Measurements from ENCODE around the gene EEPD1. TPM values are rescaled to one million over a fixed set of nuclear protein-coding genes. Genes with fewer than 3 reads are reported as not detected.
"Not testable (repeated sequence)": the region's sequence is repeated elsewhere in the genome, so short reads cannot be mapped to it uniquely, and the experiment has no call there.

Gene EEPD1
- total RNA-seq, 2 experiments from 2014 or later = 1.3 TPM

- Mint-ChIP-seq H3K27me3 (no peaks in the 10 kb centered on the region), H3K36me3 (ENCODE audit: low read depth) (no peaks in the 10 kb centered on the region), H3K4me1 (no peaks in the 10 kb centered on the region), H3K9me3 (ENCODE audit: low read depth) (no peaks in the 10 kb centered on the region), H3K27ac (no peak overlapping the region), H3K4me3 (no peak overlapping the region)
- intact Hi-C loops (cut with DNase I, micrococcal nuclease) = no loop called here
- ATAC-seq (no peak), DNase-seq (no peak)
- ChIA-PET CTCF (no interaction called here), POLR2A (no interaction called here)
Observed at GRCh38 chr7:36228039-36228438, 75.0 kb downstream of the EEPD1 start.

GRCh38 chr7:36231406-36231805 is 78.4 kb downstream of the EEPD1 start:
- no peak for ATAC-seq
- Mint-ChIP-seq H3K27me3 (no peaks in the 10 kb centered on the region), H3K4me3 (no peak overlapping the region), H3K9me3 (ENCODE audit: low read depth) (no peaks in the 10 kb centered on the region), H3K36me3 (ENCODE audit: low read depth) (no peaks in the 10 kb centered on the region), H3K4me1 (no peaks in the 10 kb centered on the region), H3K27ac (no peak overlapping the region)
- POLR2A ChIA-PET = no interaction called here
- intact Hi-C loops (cut with DNase I, micrococcal nuclease) = no loop called here
- no peak for DNase-seq
- CTCF ChIA-PET = interaction anchor here (0.8 kb wide), 1 partner anchor 11 kb away, joined by 3 read pairs; no protein-coding TSS in a partner anchor

- CTCF ChIA-PET = interaction anchor here (0.6 to 1.0 kb wide), 3 partner anchors 85 to 257 kb away, joined by 3 read pairs; no protein-coding TSS in a partner anchor
- intact Hi-C loops (cut with DNase I, micrococcal nuclease) = no loop called here
- H3K27ac Mint-ChIP-seq = no peak overlapping the region
Observed at GRCh38 chr7:36232555-36232954, 79.5 kb downstream of the EEPD1 start.

GRCh38 chr7:36232971-36233550 is 80.0 kb downstream of the EEPD1 start:
- Mint-ChIP-seq H3K27ac (no peak overlapping the region), H3K9me3 (ENCODE audit: low read depth) (no peaks in the 10 kb centered on the region), H3K4me3 (no peak overlapping the region), H3K4me1 (no peaks in the 10 kb centered on the region), H3K27me3 (no peaks in the 10 kb centered on the region), H3K36me3 (ENCODE audit: low read depth) (no peaks in the 10 kb centered on the region)
- no peak for ATAC-seq
- ChIA-PET CTCF (interaction anchor here (0.6 to 1.0 kb wide), 4 partner anchors 10 to 257 kb away, joined by 3 read pairs; no protein-coding TSS in a partner anchor), POLR2A (no interaction called here)
- DNase-seq = no peak
- intact Hi-C loops (cut with DNase I, micrococcal nuclease) = no loop called here

More at GRCh38 chr7:36232555-36232954, 79.5 kb downstream of the EEPD1 start:
- ATAC-seq (no peak), DNase-seq (no peak)
- POLR2A ChIA-PET = no interaction called here
- Mint-ChIP-seq H3K27me3 (no peaks in the 10 kb centered on the region), H3K36me3 (ENCODE audit: low read depth) (no peaks in the 10 kb centered on the region), H3K9me3 (ENCODE audit: low read depth) (no peaks in the 10 kb centered on the region), H3K4me1 (no peaks in the 10 kb centered on the region), H3K4me3 (no peak overlapping the region)

- ATAC-seq = no peak
- CTCF ChIA-PET = no interaction called here
- POLR2A ChIA-PET = no interaction called here
Observed at GRCh38 chr7:36236073-36236472, 83.0 kb downstream of the EEPD1 start.

GRCh38 chr7:36238138-36238537 is 85.1 kb downstream of the EEPD1 start:
- CTCF ChIA-PET = no interaction called here
- H3K27ac Mint-ChIP-seq = no peak overlapping the region
- DNase-seq = no peak
- H3K4me1 Mint-ChIP-seq = no peaks in the 10 kb centered on the region
- no peak for ATAC-seq
- H3K27me3 Mint-ChIP-seq = no peaks in the 10 kb centered on the region
- intact Hi-C loops (cut with DNase I, micrococcal nuclease) = no loop called here
- no peak overlapping the region for H3K4me3 Mint-ChIP-seq
- no peaks in the 10 kb centered on the region for H3K36me3 Mint-ChIP-seq (ENCODE audit: low read depth)
- H3K9me3 Mint-ChIP-seq (ENCODE audit: low read depth) = no peaks in the 10 kb centered on the region
- POLR2A ChIA-PET = interaction anchor here (0.6 kb wide), 1 partner anchor 9 kb away, joined by 5 read pairs; no protein-coding TSS in a partner anchor

More at GRCh38 chr7:36236073-36236472, 83.0 kb downstream of the EEPD1 start:
- no peak for DNase-seq
- Mint-ChIP-seq H3K4me3 (no peak overlapping the region), H3K27me3 (no peaks in the 10 kb centered on the region), H3K27ac (no peak overlapping the region), H3K9me3 (ENCODE audit: low read depth) (no peaks in the 10 kb centered on the region), H3K4me1 (no peaks in the 10 kb centered on the region), H3K36me3 (ENCODE audit: low read depth) (no peaks in the 10 kb centered on the region)
- intact Hi-C loops (cut with DNase I, micrococcal nuclease) = no loop called here

- POLR2A ChIA-PET; H3K27ac Mint-ChIP-seq; CTCF ChIA-PET; H3K9me3 Mint-ChIP-seq (ENCODE audit: low read depth); H3K4me1 Mint-ChIP-seq; H3K4me3 Mint-ChIP-seq; ATAC-seq; H3K27me3 Mint-ChIP-seq; H3K36me3 Mint-ChIP-seq (ENCODE audit: low read depth); DNase-seq; intact Hi-C loops (cut with DNase I, micrococcal nuclease): not testable (repeated sequence)
Observed at GRCh38 chr7:36243356-36243755, 90.3 kb downstream of the EEPD1 start.

- H3K27ac Mint-ChIP-seq; ATAC-seq; H3K9me3 Mint-ChIP-seq (ENCODE audit: low read depth); H3K4me1 Mint-ChIP-seq; H3K4me3 Mint-ChIP-seq; H3K36me3 Mint-ChIP-seq (ENCODE audit: low read depth); DNase-seq; H3K27me3 Mint-ChIP-seq; intact Hi-C loops (cut with DNase I, micrococcal nuclease); POLR2A ChIA-PET; CTCF ChIA-PET: not testable (repeated sequence)
Observed at GRCh38 chr7:36244001-36244400, 90.9 kb downstream of the EEPD1 start.

- ATAC-seq (no peak), DNase-seq (no peak)
- CTCF ChIA-PET = no interaction called here
- no peaks in the 10 kb centered on the region for H3K36me3 Mint-ChIP-seq (ENCODE audit: low read depth)
- intact Hi-C loops (cut with DNase I, micrococcal nuclease) = no loop called here
- H3K4me3 Mint-ChIP-seq = no peak overlapping the region
- no peaks in the 10 kb centered on the region for H3K9me3 Mint-ChIP-seq (ENCODE audit: low read depth)
- H3K27ac Mint-ChIP-seq = no peak overlapping the region
- POLR2A ChIA-PET = no interaction called here
- no peaks in the 10 kb centered on the region for H3K4me1 Mint-ChIP-seq
- no peaks in the 10 kb centered on the region for H3K27me3 Mint-ChIP-seq
Observed at GRCh38 chr7:36244429-36244828, 91.4 kb downstream of the EEPD1 start.

GRCh38 chr7:36245684-36246299 is 92.7 kb downstream of the EEPD1 start:
- POLR2A ChIA-PET = no interaction called here
- no peak overlapping the region for H3K27ac Mint-ChIP-seq
- CTCF ChIA-PET = interaction anchor here (0.6 kb wide), 1 partner anchor 10 kb away, joined by 3 read pairs; no protein-coding TSS in a partner anchor

GRCh38 chr7:36249091-36249490 is 96.0 kb downstream of the EEPD1 start:
- Mint-ChIP-seq H3K4me3 (no peak overlapping the region), H3K9me3 (ENCODE audit: low read depth) (peaks cover 5% of the 10 kb centered on the region), H3K27me3 (no peaks in the 10 kb centered on the region), H3K36me3 (ENCODE audit: low read depth) (peaks cover 2% of the 10 kb centered on the region), H3K27ac (no peak overlapping the region), H3K4me1 (no peaks in the 10 kb centered on the region)
- ATAC-seq = no peak
- no peak for DNase-seq
- POLR2A ChIA-PET = no interaction called here
- intact Hi-C loops (cut with DNase I, micrococcal nuclease) = no loop called here
- CTCF ChIA-PET = interaction anchor here (1.0 kb wide), 1 partner anchor 27 kb away, joined by 3 read pairs; no protein-coding TSS in a partner anchor

More at GRCh38 chr7:36245684-36246299, 92.7 kb downstream of the EEPD1 start:
- Mint-ChIP-seq H3K9me3 (ENCODE audit: low read depth) (no peaks in the 10 kb centered on the region), H3K27me3 (no peaks in the 10 kb centered on the region), H3K36me3 (ENCODE audit: low read depth) (no peaks in the 10 kb centered on the region), H3K4me1 (no peaks in the 10 kb centered on the region), H3K4me3 (no peak overlapping the region)
- no peak for DNase-seq
- intact Hi-C loops (cut with DNase I, micrococcal nuclease) = no loop called here
- no peak for ATAC-seq

- peaks cover 7% of the 10 kb centered on the region for H3K36me3 Mint-ChIP-seq (ENCODE audit: low read depth)
- no peak for ATAC-seq
- no peak overlapping the region for H3K27ac Mint-ChIP-seq
- H3K9me3 Mint-ChIP-seq (ENCODE audit: low read depth) = peaks cover 30% of the 10 kb centered on the region
- no peaks in the 10 kb centered on the region for H3K27me3 Mint-ChIP-seq
- CTCF ChIA-PET = no interaction called here
- DNase-seq = no peak
- H3K4me3 Mint-ChIP-seq = no peak overlapping the region
- intact Hi-C loops (cut with DNase I, micrococcal nuclease) = no loop called here
- peaks cover 2% of the 10 kb centered on the region for H3K4me1 Mint-ChIP-seq
- POLR2A ChIA-PET = no interaction called here
Observed at GRCh38 chr7:36253699-36254098, 100.6 kb downstream of the EEPD1 start.
